Choroid plexus epithelial cell (primary cell): Measurements from ENCODE around the gene CCDC110.

ENCODE experiments used
- DNase-seq: peaks from one replicate; pipeline ENCODE4 v3.0.0-alpha.2; 2010; ENCODE audit warnings: low read depth
- H3K4me3 ChIP-seq: 2 replicates; pipeline ENCODE4 v1.5.1; 2011; ENCODE audit warnings: low read depth, mild to moderate bottlenecking, control low read depth, low read length, moderate library complexity
- TF ChIP-seq, protein P1 (sequence below): conservative IDR thresholded peaks from 2 replicates; pipeline ENCODE4 v1.5.1; 2011; ENCODE audit warnings: low read depth, mild to moderate bottlenecking, control low read depth, inconsistent platforms, low read length, moderate library complexity

CCDC110 gene

DNA sequence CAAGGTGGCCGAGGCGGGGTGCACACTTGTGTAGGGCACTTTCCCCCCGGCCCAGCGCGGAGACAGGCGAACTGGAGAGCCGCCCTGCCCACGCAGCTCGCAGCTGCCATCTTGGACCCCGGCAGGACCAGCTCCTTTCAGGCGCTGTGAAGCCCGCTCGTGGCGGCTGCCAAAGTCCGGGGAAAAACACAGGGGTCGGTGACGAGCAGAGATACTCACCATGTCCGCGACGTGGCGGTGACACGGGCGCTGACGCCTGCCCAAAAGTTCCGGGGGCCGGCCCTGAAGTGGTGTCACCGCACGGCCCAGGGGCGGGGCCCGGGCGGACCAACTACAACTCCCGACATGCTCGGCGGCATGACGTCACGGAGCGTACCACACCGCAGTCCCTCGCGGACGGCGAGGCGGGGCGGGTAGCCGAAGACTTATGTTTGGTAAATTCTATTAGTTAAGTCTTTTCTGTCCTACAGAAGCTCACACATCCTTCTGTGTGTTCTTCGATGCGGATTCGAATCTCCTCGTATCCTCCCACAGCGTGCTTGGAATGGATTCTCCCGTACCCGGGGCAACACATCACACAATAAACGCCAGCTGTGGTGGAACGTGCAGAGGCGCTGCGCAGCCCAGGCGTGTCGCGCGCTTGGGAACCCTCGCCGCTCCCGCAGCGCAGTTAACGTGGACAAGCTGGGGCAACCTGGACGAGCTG, 45.7 kb downstream of the CCDC110 start, which contains the start of gene UFSP2:
UFSP2 (minus strand) TSS at position 318 of the 706 bp plus-strand sequence; CDS start at position 222, 96 bp downstream.
- H3K4me3 ChIP-seq: peak within 1 kb of the TSS; percentile 94
- DNase-seq: peak; percentile 89
- TF ChIP-seq, protein P1, sequence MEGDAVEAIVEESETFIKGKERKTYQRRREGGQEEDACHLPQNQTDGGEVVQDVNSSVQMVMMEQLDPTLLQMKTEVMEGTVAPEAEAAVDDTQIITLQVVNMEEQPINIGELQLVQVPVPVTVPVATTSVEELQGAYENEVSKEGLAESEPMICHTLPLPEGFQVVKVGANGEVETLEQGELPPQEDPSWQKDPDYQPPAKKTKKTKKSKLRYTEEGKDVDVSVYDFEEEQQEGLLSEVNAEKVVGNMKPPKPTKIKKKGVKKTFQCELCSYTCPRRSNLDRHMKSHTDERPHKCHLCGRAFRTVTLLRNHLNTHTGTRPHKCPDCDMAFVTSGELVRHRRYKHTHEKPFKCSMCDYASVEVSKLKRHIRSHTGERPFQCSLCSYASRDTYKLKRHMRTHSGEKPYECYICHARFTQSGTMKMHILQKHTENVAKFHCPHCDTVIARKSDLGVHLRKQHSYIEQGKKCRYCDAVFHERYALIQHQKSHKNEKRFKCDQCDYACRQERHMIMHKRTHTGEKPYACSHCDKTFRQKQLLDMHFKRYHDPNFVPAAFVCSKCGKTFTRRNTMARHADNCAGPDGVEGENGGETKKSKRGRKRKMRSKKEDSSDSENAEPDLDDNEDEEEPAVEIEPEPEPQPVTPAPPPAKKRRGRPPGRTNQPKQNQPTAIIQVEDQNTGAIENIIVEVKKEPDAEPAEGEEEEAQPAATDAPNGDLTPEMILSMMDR: no peak

GRCh38 chr4:185424905-185425646, 46.5 kb downstream of the CCDC110 start:
- TF ChIP-seq, protein P1: no peak
- DNase-seq: peak; percentile 54
- H3K4me3 ChIP-seq: peak overlapping the region; percentile 94

DNA sequence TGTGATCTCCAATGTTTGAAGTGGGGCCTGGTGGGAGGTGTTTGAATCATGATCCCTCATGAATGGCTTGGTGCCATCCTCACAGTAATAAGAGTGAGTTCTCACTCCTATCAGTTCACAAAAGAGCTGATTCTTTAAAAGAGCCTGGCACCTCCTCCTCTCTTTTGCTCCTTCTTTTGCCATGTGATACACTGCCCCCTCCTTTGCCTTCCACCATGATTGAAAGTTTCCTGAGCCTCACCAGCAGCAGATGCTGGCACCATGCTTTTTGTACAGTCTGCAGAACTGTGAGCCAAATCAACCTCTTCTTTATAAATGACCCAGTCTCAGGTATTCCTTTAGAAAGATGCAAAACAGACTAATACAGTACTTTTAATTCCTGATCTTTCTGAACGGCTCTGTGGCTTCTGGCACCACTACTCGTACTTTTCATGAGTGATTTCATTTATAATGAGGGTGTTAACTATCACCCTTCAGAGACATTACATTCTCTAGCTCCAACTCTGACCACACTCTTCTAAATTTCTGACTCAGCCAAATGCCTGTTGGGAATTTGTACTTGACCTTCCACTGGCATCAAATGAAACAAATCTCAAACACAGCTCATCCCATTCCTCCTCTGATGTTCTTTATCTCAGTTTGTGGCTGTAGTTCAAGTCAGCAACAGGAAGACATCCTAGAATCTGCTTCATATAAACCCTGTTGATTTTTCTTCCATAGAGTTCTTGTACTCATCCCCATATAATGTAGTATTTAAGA, 50.0 kb downstream of the CCDC110 start:
- no peak overlapping the region for H3K4me3 ChIP-seq
- TF ChIP-seq, protein P1: no peak
- DNase-seq: peak; percentile 68

- TF ChIP-seq, protein P1: no peak
- H3K4me3 ChIP-seq: no peak overlapping the region
- no peak for DNase-seq
Observed at GRCh38 chr4:185416955-185417354, 54.6 kb downstream of the CCDC110 start.

GRCh38 chr4:185412412-185412811, 59.1 kb downstream of the CCDC110 start:
- TF ChIP-seq, protein P1: no peak
- H3K4me3 ChIP-seq: no peak overlapping the region
- DNase-seq: no peak

DNA sequence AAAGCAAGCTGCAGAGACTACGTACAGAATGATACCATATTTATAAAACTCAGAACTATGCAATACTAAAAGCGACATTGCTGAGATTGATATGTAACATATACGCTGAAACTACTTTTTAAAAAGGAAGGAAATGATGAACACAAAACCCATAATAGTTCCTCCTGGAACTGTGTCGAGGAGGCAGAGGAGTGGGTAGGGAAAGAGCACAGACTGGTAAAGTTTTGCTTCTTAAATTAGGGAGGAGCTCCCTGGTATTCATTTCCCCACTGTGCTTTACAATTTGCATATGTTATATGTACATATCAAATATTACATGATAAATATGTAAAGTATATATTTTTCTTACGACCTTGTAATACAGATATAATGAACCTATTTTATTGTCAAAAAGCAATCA, 59.7 kb downstream of the CCDC110 start:
- TF ChIP-seq, protein P1: no peak
- DNase-seq: no peak
- no peak overlapping the region for H3K4me3 ChIP-seq
